GM23248 (cell line): Measurements from ENCODE around the gene PDE10A.

Experiments
- EZH2 ChIP-seq: fragments of 200-600 bp; sonication (generic); IDR thresholded peaks from 2 replicates; pipeline ENCODE4 v1.6.1; 2018; ENCODE audit warnings: antibody characterized with exemption, mild to moderate bottlenecking; ENCODE audit not compliant: insufficient read depth, poor library complexity, severe bottlenecking
- EZH2phosphoT487 ChIP-seq: fragments of 200-600 bp; sonication (generic); IDR thresholded peaks from 2 replicates; pipeline ENCODE4 v1.6.1; 2018; ENCODE audit warnings: antibody characterized with exemption, moderate library complexity, mild to moderate bottlenecking, low read depth; ENCODE audit not compliant: insufficient read depth

DNA sequence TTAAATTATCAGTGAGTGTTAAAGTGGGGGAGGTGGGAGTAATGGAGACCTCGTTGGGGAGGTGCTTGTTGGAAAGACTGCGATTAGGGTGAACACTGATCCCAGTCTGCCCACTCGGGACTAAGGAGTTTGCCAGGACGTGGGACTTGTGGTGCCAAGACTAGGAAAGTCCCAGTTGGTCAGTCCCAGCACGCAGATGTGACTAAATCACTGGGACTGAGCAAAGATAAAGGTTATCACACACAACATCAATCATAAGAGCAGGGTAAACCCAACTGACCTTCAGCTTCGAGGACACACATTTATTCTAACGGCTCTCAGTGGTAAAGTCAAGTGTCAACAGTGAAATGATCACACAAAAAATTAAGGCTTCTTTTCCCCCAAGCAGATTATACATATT, 45.5 kb downstream of the PDE10A start:
- no peak for TF ChIP-seq EZH2phosphoT487
- TF ChIP-seq EZH2: no peak
